Endothelial cell of umbilical vein (primary cell): ENCODE data around the gene RAB3GAP2. TPM values are rescaled to one million over a fixed set of nuclear protein-coding genes. Genes with fewer than 3 reads are reported as not detected.

Experiments used
- BruUV-seq: library from RNA; stranded (reverse); fragments of 400-500 nt; replicated peaks from 2 replicates; lab custom pipeline; 2021; lab: Mats Ljungman, UMichigan
- CTCF ChIA-PET: fragments of 300-600, 350-600 bp; sonication (Branson Sonifier 250); formaldehyde crosslinking; loops from one replicate; lab custom pipeline; 2021; ENCODE audit warnings: antibody characterized with exemption, inconsistent platforms; lab: Charles Lee
- POLR2A ChIA-PET: fragments of 300-600, 350-600 bp; sonication (Branson Sonifier 250); formaldehyde crosslinking; loops from one replicate; lab custom pipeline; 2021; ENCODE audit warnings: antibody characterized with exemption, inconsistent platforms; lab: Charles Lee
- DNase-seq: peaks from one replicate; pipeline ENCODE4 v3.0.0-alpha.2; 2011; ENCODE audit warnings: low read depth, low spot score
- FAIRE-seq: peaks from 2 replicates; lab custom pipeline; 2011; peaks lifted over from hg19 to GRCh38; lab: Jason Lieb, UNC
- H2AFZ ChIP-seq: 2 replicates; pipeline ENCODE4 v1.6.0; 2012; ENCODE audit warnings: low read depth, low read length, control low read depth, inconsistent platforms
- H3K27ac ChIP-seq: 2 replicates; pipeline ENCODE4 v1.5.1; 2011; ENCODE audit warnings: low read depth, mild to moderate bottlenecking, control low read depth, low read length, moderate library complexity; ENCODE audit not compliant: insufficient read depth
- H3K27me3 ChIP-seq, 2 experiments: 2 replicates each; pipeline versions ENCODE4 v1.6.0 to v1.6.1; 2011; ENCODE audit warnings: low read length in 2 of 2, mixed read lengths in 1 of 2; ENCODE audit not compliant: control insufficient read depth in 2 of 2, insufficient read depth in 2 of 2
- H3K36me3 ChIP-seq, 2 experiments: 2 replicates in 1 of 2; 3 replicates in 1 of 2; pipeline ENCODE4 v1.5.1; 2011; ENCODE audit warnings: low read length in 2 of 2, mild to moderate bottlenecking in 1 of 2, moderate library complexity in 1 of 2; ENCODE audit not compliant: control insufficient read depth in 2 of 2, insufficient read depth in 2 of 2; ENCODE audit errors: extremely low read depth in 1 of 2
- H3K4me1 ChIP-seq: 3 replicates; pipeline ENCODE4 v1.5.1; 2011; ENCODE audit warnings: mild to moderate bottlenecking, low read length; ENCODE audit not compliant: control insufficient read depth, insufficient read depth; ENCODE audit errors: extremely low read depth
- H3K4me2 ChIP-seq: 2 replicates; pipeline ENCODE4 v1.6.1; 2011; ENCODE audit warnings: low read length, control low read depth, mixed read lengths; ENCODE audit not compliant: insufficient read depth
- H3K4me3 ChIP-seq, 3 experiments: fragments of 200-600 bp in 1 of 3; sonication (generic), shearing (Covaris generic) in 1 of 3; replicated peaks in 1 of 3; 2 replicates each; pipeline ENCODE4 v1.5.1; 2011 to 2016; ENCODE audit warnings: control low read depth in 3 of 3, low read length in 3 of 3, mild to moderate bottlenecking in 2 of 3, inconsistent platforms in 1 of 3, low read depth in 1 of 3, moderate library complexity in 1 of 3; ENCODE audit not compliant: insufficient read depth in 1 of 3
- H3K79me2 ChIP-seq: 2 replicates; pipeline ENCODE4 v1.6.0; 2012; ENCODE audit warnings: low read length, inconsistent platforms; ENCODE audit not compliant: control insufficient read depth, insufficient read depth
- H3K9ac ChIP-seq: replicated peaks from 2 replicates; pipeline ENCODE3; 2011; ENCODE audit warnings: low read length, control low read depth; ENCODE audit not compliant: insufficient read depth; ENCODE audit errors: extremely low read depth
- H3K9me1 ChIP-seq: replicated peaks from 3 replicates; pipeline ENCODE4 v1.6.0; 2011; ENCODE audit warnings: mild to moderate bottlenecking, low read length; ENCODE audit not compliant: control insufficient read depth, insufficient read depth; ENCODE audit errors: extremely low read depth
- H3K9me3 ChIP-seq: replicated peaks from 2 replicates; pipeline ENCODE4 v1.5.1; 2012; ENCODE audit warnings: low read length, inconsistent platforms; ENCODE audit not compliant: control insufficient read depth, insufficient read depth
- H4K20me1 ChIP-seq: replicated peaks from 2 replicates; pipeline ENCODE3; 2011; ENCODE audit warnings: mild to moderate bottlenecking, low read length; ENCODE audit not compliant: control insufficient read depth, insufficient read depth; ENCODE audit errors: extremely low read depth
- CTCF ChIP-seq, 2 donors: IDR thresholded peaks; 1 replicate in 1 of 2; 2 replicates in 1 of 2; pipeline ENCODE4 v1.5.1; 2011; ENCODE audit warnings: low read length in 2 of 2, mild to moderate bottlenecking in 2 of 2, moderate library complexity in 2 of 2, control low read depth in 1 of 2, inconsistent platforms in 1 of 2, low read depth in 1 of 2; ENCODE audit not compliant: insufficient read depth in 1 of 2; ENCODE audit errors: extremely low read depth in 1 of 2
- EZH2 ChIP-seq: IDR thresholded peaks from 2 replicates; pipeline ENCODE4 v1.6.1; 2012; ENCODE audit warnings: borderline replicate concordance, low read depth, mild to moderate bottlenecking, moderate library complexity, low read length, inconsistent platforms; ENCODE audit not compliant: severe bottlenecking
- FOS ChIP-seq: IDR thresholded peaks from 2 replicates; pipeline ENCODE4 v1.6.1; 2011; ENCODE audit warnings: mild to moderate bottlenecking, low read length, moderate library complexity, borderline replicate concordance; ENCODE audit not compliant: insufficient read depth
- GATA2 ChIP-seq: IDR thresholded peaks from 2 replicates; pipeline ENCODE4 v1.7.0; 2011; ENCODE audit warnings: low read depth, mild to moderate bottlenecking, moderate library complexity, mixed read lengths, low read length; ENCODE audit not compliant: insufficient read length, insufficient read depth
- JUN ChIP-seq: IDR thresholded peaks from 2 replicates; pipeline ENCODE4 v1.6.1; 2011; ENCODE audit warnings: borderline replicate concordance, low read depth; ENCODE audit not compliant: insufficient read length, insufficient read depth
- MAX ChIP-seq: IDR thresholded peaks from 2 replicates; pipeline ENCODE4 v1.6.1; 2011; ENCODE audit not compliant: insufficient read depth, insufficient read length
- MYC ChIP-seq: IDR thresholded peaks from one replicate; pipeline ENCODE4 v1.6.1; 2011; ENCODE audit warnings: mild to moderate bottlenecking, low read depth, low read length
- POLR2A ChIP-seq: IDR thresholded peaks from 2 replicates; pipeline ENCODE4 v1.6.1; 2012; ENCODE audit warnings: low read depth, mild to moderate bottlenecking, control low read depth, low read length
- POLR2AphosphoS5 ChIP-seq: IDR thresholded peaks from 2 replicates; pipeline ENCODE4 v1.6.1; 2012; ENCODE audit warnings: low read depth, mild to moderate bottlenecking, control low read depth, low read length, moderate library complexity; ENCODE audit not compliant: insufficient read depth
- dilution Hi-C: fragments of 300-500 bp; cut with MboI; formaldehyde crosslinking; loops from one replicate; pipeline ENCODE4 v1.15.0; 2019; ENCODE audit warnings: low sequenced_read_pairs; ENCODE audit not compliant: extremely low pct_ligation_motif_present
- intact Hi-C: fragments of 100-400 bp; cut with micrococcal nuclease; formaldehyde crosslinking; loops from one replicate; pipeline ENCODE4 v1.10.0; 2022
- polyA plus RNA-seq, 4 experiments: library from polyadenylated mRNA; depleted of rRNA in 3 of 4; stranded (reverse) in 3 of 4; unstranded in 1 of 4; fragments of >200 nt; gene quantifications; 2 replicates each; pipeline versions ENCODE4 v1.2.1 to v1.2.3, GENCODE V29; 2011 to 2012; ENCODE audit warnings: missing spikeins in 1 of 4
- total RNA-seq: library from RNA; stranded (reverse); gene quantifications from 2 replicates; pipeline ENCODE4 v1.2.3, GENCODE V29; 2021

The RAB3GAP2 gene
- total and polyA plus RNA-seq, 2 donors (not counting 3 experiments of a cell fraction or from before 2014, with no cell fraction given) = 11.1 to 37.4 TPM

DNA sequence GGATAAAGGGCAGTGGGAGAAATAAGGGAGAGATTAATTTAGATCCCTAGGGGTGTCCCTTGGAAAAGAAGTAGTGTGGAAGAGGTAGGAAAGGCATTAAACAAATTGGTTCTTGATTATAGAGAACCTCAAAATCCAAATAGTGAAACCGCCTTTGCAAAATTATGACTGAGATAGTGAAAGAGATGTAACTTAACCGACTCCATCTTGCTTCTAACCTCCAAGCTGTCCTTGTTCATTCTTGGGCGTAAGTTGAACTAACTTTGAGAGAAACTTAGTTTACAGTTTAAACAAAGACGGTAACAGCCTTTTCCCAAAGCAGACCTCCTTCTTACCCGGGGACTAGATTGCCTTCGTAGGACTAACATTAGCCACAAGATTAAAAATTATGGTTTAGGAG, 3.2 kb upstream of the RAB3GAP2 start:
- H3K9me1 ChIP-seq = no peaks in the 10 kb centered on the region
- DNase-seq (no peak), FAIRE-seq (no peak)
- no peak overlapping the region for H3K4me2 ChIP-seq
- H4K20me1 ChIP-seq = no peaks in the 10 kb centered on the region
- no peak overlapping the region for H2AFZ ChIP-seq
- ChIA-PET POLR2A (no interaction called here), CTCF (interaction anchor here (1.3 to 2.3 kb wide), 3 partner anchors 10 to 57 kb away, joined by 3 to 7 read pairs (median 3); no protein-coding TSS in a partner anchor)
- no peak overlapping the region for H3K9ac ChIP-seq
- H3K4me3 ChIP-seq = no peak overlapping the region
- intact Hi-C loops (no loop called here), dilution Hi-C loops (no loop called here)
- H3K36me3 ChIP-seq = no peaks in the 10 kb centered on the region
- H3K27me3 ChIP-seq = peaks cover 30 to 32% of the 10 kb centered on the region in 2 experiments
- no peak overlapping the region for H3K27ac ChIP-seq
- H3K79me2 ChIP-seq = peaks cover 17% of the 10 kb centered on the region
- H3K4me1 ChIP-seq = peaks cover 8% of the 10 kb centered on the region
- TF ChIP-seq FOS (no peak), GATA2 (no peak), MYC (no peak), POLR2AphosphoS5 (no peak), EZH2 (no peak), JUN (no peak), MAX (no peak), POLR2A (no peak), CTCF (IDR thresholded peaks at IDR 0.05; ENCODE audit: extremely low read depth in 1 of 2, insufficient read depth in 1 of 2, low read depth in 1 of 2, low read length in 2 of 2) (no peak)
- no peaks in the 10 kb centered on the region for H3K9me3 ChIP-seq
- no TSS peak for BruUV-seq
